Measurements from ENCODE around the gene ZNF283.
A peak's percentile ranks its signal among the peaks of the same experiment; 100 is the strongest.

Gene ZNF283

DNA sequence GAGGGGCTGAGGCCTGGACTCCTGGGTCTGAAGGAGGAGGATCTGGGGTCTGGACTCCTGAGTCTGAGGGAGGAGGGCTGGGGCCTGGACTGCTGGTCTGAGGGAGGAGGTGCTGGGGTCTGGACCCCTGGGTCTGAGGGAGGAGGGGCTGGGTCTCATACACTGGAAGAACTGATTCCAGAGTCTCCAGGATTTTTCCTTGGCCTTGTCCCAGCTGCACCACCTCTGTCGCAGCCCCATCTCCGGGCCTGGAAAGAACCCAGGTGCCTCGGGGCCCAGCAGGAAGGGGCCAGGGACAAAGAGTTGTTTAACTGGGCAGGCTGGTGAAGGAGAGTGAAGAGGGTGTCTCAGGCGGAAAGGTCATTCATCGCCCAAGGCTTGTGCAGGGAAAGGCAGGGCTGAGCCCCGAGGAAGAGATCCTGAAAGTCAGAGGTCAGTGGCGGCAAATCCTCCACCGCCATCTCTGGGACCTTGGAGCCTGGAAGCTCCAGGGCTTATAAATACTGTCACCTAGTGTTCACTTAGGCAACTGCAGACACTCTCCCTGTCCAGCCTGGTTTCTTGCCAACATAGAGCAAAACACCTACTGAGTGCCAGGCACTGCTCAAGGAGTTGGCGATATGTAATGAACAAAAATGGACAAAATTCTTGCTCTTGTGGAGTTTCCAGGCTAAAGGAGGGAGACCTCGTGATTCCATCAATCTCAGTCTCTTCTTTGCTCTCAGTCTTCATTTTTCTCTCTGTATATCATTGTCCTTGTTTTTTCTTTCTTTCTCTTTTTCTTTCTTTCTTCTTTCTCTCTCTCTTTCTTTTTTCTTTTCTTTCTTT, 41.9 kb upstream of the ZNF283 start:
- no peaks in the 10 kb centered on the region for H3K36me3 ChIP-seq (ENCODE audit: insufficient read depth, low read depth, low read length)
- no peak overlapping the region for H3K27ac ChIP-seq (ENCODE audit: low read length)
- H3K9ac ChIP-seq (ENCODE audit: low read depth, low read length), result no peak overlapping the region
- 0 out of 2 replicates have a peak, but pooled peaks cover 4% of the 10 kb centered on the region for H3K27me3 ChIP-seq (ENCODE audit: insufficient read depth, low read length)
- H3K4me3 ChIP-seq (ENCODE audit: low read length), result no peak overlapping the region
- H3K4me1 ChIP-seq (ENCODE audit: insufficient read depth, low read length), result no peaks in the 10 kb centered on the region
- H3K9me3 ChIP-seq (ENCODE audit: insufficient read depth, low read depth, low read length), result no peaks in the 10 kb centered on the region

DNA sequence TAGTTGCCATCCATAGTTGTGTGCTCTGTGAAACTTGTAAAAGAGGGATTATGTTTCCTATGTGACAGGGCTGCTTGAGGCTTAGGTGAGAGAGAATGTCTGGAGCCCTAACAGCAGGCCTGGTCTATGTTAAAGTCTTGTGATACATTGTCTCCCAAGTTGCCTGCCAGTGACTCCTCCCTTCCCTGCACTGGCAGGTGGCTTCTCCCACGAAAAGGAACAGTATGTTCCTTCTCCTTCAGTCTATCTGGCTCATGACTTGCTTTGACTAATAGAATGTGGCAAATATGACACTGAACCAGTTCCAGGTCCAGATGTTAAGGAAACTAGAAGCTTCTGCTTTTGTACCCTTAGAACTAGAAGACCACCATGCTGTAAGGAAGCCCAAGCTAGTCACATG, 40.5 kb upstream of the ZNF283 start:
- Histone ChIP-seq H3K9me3 (ENCODE audit: insufficient read depth, low read depth, low read length) (no peaks in the 10 kb centered on the region), H3K4me1 (ENCODE audit: insufficient read depth, low read length) (no peaks in the 10 kb centered on the region), H3K27ac (ENCODE audit: low read length) (no peak overlapping the region), H3K4me3 (ENCODE audit: low read length) (no peak overlapping the region), H3K9ac (ENCODE audit: low read depth, low read length) (no peak overlapping the region), H3K27me3 (ENCODE audit: insufficient read depth, low read length) (0 out of 2 replicates have a peak, but pooled peaks cover 4% of the 10 kb centered on the region), H3K36me3 (ENCODE audit: insufficient read depth, low read depth, low read length) (no peaks in the 10 kb centered on the region)

DNA sequence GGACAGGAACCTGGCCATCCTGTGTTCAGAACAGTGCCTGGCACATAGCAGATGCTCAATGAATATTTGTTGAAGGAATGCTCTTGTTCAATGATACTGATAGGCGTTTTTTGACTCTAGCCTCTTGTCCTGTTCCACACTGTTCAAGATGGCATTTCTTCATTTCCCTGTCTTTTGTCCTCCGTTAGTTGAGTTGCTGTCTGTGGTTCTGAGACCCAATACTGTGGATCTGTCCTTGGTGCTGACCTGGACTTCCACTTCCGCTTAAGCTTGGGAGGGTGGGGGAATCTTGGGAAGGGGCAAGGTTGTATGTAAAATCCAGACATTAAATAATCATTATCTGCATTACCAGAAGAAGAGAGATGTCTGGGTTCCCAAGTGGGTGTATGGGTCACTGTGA, 38.1 kb upstream of the ZNF283 start:
- Histone ChIP-seq H3K9me3 (ENCODE audit: insufficient read depth, low read depth, low read length) (no peaks in the 10 kb centered on the region), H3K4me1 (ENCODE audit: insufficient read depth, low read length) (no peaks in the 10 kb centered on the region), H3K9ac (ENCODE audit: low read depth, low read length) (no peak overlapping the region), H3K27ac (ENCODE audit: low read length) (no peak overlapping the region), H3K36me3 (ENCODE audit: insufficient read depth, low read depth, low read length) (no peaks in the 10 kb centered on the region), H3K4me3 (ENCODE audit: low read length) (no peak overlapping the region), H3K27me3 (ENCODE audit: insufficient read depth, low read length) (peaks cover 16% of the 10 kb centered on the region)

DNA sequence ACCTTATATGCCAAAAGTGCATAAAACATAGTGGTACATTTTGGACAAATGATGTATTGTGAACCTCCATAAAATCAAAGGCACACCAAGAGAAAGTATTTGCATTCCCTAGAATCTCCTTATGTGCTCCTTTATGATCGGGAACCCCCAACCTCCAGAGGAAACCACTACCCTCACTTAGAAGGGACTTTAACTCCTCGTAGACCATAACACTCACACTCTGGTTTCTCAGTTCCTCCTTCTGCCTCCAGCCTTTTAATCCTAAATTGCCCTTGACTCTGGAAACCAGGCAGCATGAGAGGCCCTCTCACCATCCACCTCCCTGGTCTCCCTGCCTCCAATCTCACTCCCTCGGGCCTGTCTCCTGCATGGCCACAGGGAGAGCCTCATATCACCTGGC, 36.5 kb upstream of the ZNF283 start:
- Histone ChIP-seq H3K36me3 (ENCODE audit: insufficient read depth, low read depth, low read length) (no peaks in the 10 kb centered on the region), H3K4me3 (ENCODE audit: low read length) (no peak overlapping the region), H3K9ac (ENCODE audit: low read depth, low read length) (no peak overlapping the region), H3K27me3 (ENCODE audit: insufficient read depth, low read length) (peaks cover 26% of the 10 kb centered on the region), H3K9me3 (ENCODE audit: insufficient read depth, low read depth, low read length) (no peaks in the 10 kb centered on the region), H3K27ac (ENCODE audit: low read length) (no peak overlapping the region), H3K4me1 (ENCODE audit: insufficient read depth, low read length) (no peaks in the 10 kb centered on the region)

DNA sequence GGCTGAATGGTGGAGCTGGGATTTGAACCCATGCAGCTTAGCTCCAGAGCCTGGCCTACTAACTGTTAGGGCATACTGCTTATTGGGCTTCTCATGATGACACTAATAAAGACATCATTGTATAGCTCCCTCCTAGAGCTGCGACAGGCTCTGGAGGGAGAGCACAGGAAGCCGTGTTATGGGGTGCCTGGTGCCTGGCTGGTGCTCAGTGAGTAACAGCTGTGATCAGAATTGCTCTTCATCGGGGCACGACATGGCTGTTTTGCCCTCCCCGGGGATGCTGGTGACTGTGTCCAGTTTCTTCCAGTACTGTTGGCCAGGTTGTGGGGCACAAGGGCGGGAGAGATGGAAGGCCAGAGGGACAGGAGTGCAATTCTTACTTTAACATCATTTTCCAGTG, 30.0 kb upstream of the ZNF283 start:
- no peaks in the 10 kb centered on the region for H3K36me3 ChIP-seq (ENCODE audit: insufficient read depth, low read depth, low read length)
- no peak overlapping the region for H3K4me3 ChIP-seq (ENCODE audit: low read length)
- no peak overlapping the region for H3K9ac ChIP-seq (ENCODE audit: low read depth, low read length)
- H3K9me3 ChIP-seq (ENCODE audit: insufficient read depth, low read depth, low read length), result no peaks in the 10 kb centered on the region
- no peak overlapping the region for H3K27ac ChIP-seq (ENCODE audit: low read length)
- H3K27me3 ChIP-seq (ENCODE audit: insufficient read depth, low read length), result peaks cover 82% of the 10 kb centered on the region
- H3K4me1 ChIP-seq (ENCODE audit: insufficient read depth, low read length), result no peaks in the 10 kb centered on the region

GRCh38 chr19:43797556-43797955, 29.6 kb upstream of the ZNF283 start:
- H3K9ac ChIP-seq (ENCODE audit: low read depth, low read length), result no peak overlapping the region
- no peak overlapping the region for H3K4me3 ChIP-seq (ENCODE audit: low read length)
- no peaks in the 10 kb centered on the region for H3K9me3 ChIP-seq (ENCODE audit: insufficient read depth, low read depth, low read length)
- H3K36me3 ChIP-seq (ENCODE audit: insufficient read depth, low read depth, low read length), result no peaks in the 10 kb centered on the region
- no peak overlapping the region for H3K27ac ChIP-seq (ENCODE audit: low read length)
- H3K27me3 ChIP-seq (ENCODE audit: insufficient read depth, low read length), result peaks cover 82% of the 10 kb centered on the region
- H3K4me1 ChIP-seq (ENCODE audit: insufficient read depth, low read length), result no peaks in the 10 kb centered on the region

GRCh38 chr19:43798026-43798545, 29.0 kb upstream of the ZNF283 start:
- Histone ChIP-seq H3K4me3 (ENCODE audit: low read length) (peak overlapping the region; percentile 80), H3K36me3 (ENCODE audit: insufficient read depth, low read depth, low read length) (no peaks in the 10 kb centered on the region), H3K4me1 (ENCODE audit: insufficient read depth, low read length) (no peaks in the 10 kb centered on the region), H3K9ac (ENCODE audit: low read depth, low read length) (no peak overlapping the region), H3K9me3 (ENCODE audit: insufficient read depth, low read depth, low read length) (no peaks in the 10 kb centered on the region), H3K27me3 (ENCODE audit: insufficient read depth, low read length) (peaks cover 80% of the 10 kb centered on the region), H3K27ac (ENCODE audit: low read length) (no peak overlapping the region)

DNA sequence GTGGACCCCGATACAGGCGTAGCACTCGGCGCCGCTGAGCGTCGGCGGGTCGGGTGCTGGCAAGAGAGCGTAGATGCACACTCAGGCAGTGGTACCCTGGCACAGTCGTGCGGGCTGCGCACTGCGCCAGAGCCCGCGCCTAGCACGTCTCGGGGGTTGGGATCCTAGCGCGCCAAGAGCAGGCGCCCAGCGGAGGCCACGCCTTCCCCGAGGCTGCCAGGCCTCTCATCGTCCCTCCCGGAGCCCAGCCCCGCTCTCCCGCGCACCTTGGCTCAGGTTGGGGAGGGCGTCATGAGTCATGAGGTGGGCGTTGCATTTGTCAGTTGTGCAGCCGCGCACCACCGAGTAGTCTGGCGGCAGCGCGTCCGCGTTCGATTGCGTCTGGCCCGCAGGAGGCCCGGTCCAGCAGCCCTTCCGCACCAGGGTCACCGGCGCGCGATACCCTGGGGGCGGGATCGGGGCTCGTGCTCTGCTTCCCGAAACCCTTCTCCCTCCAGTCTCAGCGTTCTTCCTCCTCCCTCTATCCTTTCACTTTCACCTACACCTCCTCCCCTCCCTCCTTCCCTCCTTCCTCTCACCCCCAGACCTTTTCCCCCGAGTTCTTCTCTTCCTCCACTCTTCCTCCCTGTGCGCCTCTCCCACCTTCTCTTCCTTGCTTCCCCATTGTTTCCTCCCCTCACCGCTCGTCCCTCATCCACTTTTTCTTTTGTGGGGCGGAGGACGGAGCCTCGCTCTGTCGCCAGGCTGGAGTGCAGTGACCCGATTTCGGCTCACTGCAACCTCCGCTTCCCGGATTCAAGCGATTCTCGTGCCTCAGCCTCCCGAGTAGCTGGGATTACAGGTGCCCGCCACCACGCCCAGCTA, 28.3 kb upstream of the ZNF283 start:
- no peak overlapping the region for H3K27ac ChIP-seq (ENCODE audit: low read length)

DNA sequence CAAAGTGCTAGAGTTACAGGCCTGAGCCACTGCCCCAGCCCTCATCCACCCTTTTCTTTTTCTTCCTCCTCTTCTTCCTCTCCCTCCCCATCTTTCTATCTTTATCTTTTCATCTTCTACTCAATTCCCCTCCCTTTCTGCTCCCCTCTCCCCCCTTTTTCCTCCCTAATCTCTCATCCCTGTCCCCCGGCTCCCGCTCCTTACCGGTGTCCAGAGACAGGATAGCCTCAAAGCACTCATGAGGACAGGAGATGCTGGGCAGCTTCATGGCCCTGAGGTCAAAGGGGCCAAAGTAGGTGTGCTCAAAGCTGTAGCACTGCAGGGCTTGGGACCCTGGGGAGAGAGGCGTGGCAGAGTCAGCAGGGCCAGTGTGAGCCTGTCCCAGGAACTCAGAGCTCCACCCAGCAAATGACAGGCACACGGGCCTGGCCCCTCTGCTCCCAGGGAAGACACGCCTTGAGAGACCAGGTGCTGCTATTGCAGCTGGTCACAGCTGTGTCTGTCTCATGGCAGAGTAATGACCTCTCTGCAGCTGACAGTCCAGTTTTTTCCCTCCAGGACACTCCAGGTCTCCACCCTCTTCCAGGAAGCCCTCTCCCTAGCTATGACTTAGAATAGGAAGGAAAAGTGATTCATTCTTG, 27.5 kb upstream of the ZNF283 start:
- no peaks in the 10 kb centered on the region for H3K36me3 ChIP-seq (ENCODE audit: insufficient read depth, low read depth, low read length)
- H3K9ac ChIP-seq (ENCODE audit: low read depth, low read length), result no peak overlapping the region
- H3K27ac ChIP-seq (ENCODE audit: low read length), result no peak overlapping the region
- peak overlapping the region; percentile 80; the same call in 1 of the 2 replicates for H3K4me3 ChIP-seq (ENCODE audit: low read length)
- no peaks in the 10 kb centered on the region for H3K4me1 ChIP-seq (ENCODE audit: insufficient read depth, low read length)
- no peaks in the 10 kb centered on the region for H3K9me3 ChIP-seq (ENCODE audit: insufficient read depth, low read depth, low read length)
- H3K27me3 ChIP-seq (ENCODE audit: insufficient read depth, low read length), result peaks cover 70% of the 10 kb centered on the region

More for the DNA sequence above, 28.3 kb upstream of the ZNF283 start:
- Histone ChIP-seq H3K4me3 (ENCODE audit: low read length) (peak overlapping the region; percentile 80), H3K9ac (ENCODE audit: low read depth, low read length) (no peak overlapping the region), H3K36me3 (ENCODE audit: insufficient read depth, low read depth, low read length) (no peaks in the 10 kb centered on the region), H3K4me1 (ENCODE audit: insufficient read depth, low read length) (no peaks in the 10 kb centered on the region), H3K9me3 (ENCODE audit: insufficient read depth, low read depth, low read length) (no peaks in the 10 kb centered on the region), H3K27me3 (ENCODE audit: insufficient read depth, low read length) (peaks cover 73% of the 10 kb centered on the region)

GRCh38 chr19:43802216-43802951, 24.7 kb upstream of the ZNF283 start, which contains the start of gene LYPD5:
TSS of gene LYPD5 (minus strand) at chr19:43802447. CDS start at chr19:43802380, 67 bp downstream.
- Histone ChIP-seq H3K9ac (ENCODE audit: low read depth, low read length) (no peak within 1 kb of the TSS), H3K9me3 (ENCODE audit: insufficient read depth, low read depth, low read length) (no peaks in the 10 kb centered on the region), H3K27ac (ENCODE audit: low read length) (no peak within 1 kb of the TSS), H3K36me3 (ENCODE audit: insufficient read depth, low read depth, low read length) (no peaks in the 10 kb centered on the region), H3K27me3 (ENCODE audit: insufficient read depth, low read length) (peaks cover 43% of the 10 kb centered on the region), H3K4me1 (ENCODE audit: insufficient read depth, low read length) (no peaks in the 10 kb centered on the region), H3K4me3 (ENCODE audit: low read length) (no peak within 1 kb of the TSS)

- Histone ChIP-seq H3K36me3 (ENCODE audit: insufficient read depth, low read depth, low read length) (no peaks in the 10 kb centered on the region), H3K27ac (ENCODE audit: low read length) (no peak overlapping the region), H3K9ac (ENCODE audit: low read depth, low read length) (no peak overlapping the region), H3K4me3 (ENCODE audit: low read length) (no peak overlapping the region), H3K27me3 (ENCODE audit: insufficient read depth, low read length) (peaks cover 22% of the 10 kb centered on the region), H3K4me1 (ENCODE audit: insufficient read depth, low read length) (no peaks in the 10 kb centered on the region), H3K9me3 (ENCODE audit: insufficient read depth, low read depth, low read length) (no peaks in the 10 kb centered on the region)
These were observed 22.7 kb upstream of the ZNF283 start for GRCh38 chr19:43804432-43804831.
